Panc1 (cell line): ENCODE results near the gene ATG13.

Experiments
- POLR2AphosphoS5 ChIP-seq: IDR thresholded peaks from 2 replicates; pipeline ENCODE4 v1.6.1; 2012; ENCODE audit warnings: mild to moderate bottlenecking, low read depth, low read length, moderate library complexity
- SIN3A ChIP-seq: IDR thresholded peaks from 2 replicates; pipeline ENCODE4 v1.6.1; 2012; ENCODE audit warnings: low read depth, mild to moderate bottlenecking, low read length, moderate library complexity, borderline replicate concordance; ENCODE audit not compliant: insufficient read depth
- TCF7L2 ChIP-seq: IDR thresholded peaks from 2 replicates; pipeline ENCODE4 v1.6.1; 2011; ENCODE audit warnings: mild to moderate bottlenecking, low read depth, low read length, inconsistent platforms
- TF ChIP-seq, protein P1 (sequence below): fragments of 450-650 bp; IDR thresholded peaks from 2 replicates; pipeline ENCODE4 v1.5.1; 2017; ENCODE audit warnings: mild to moderate bottlenecking
- TF ChIP-seq, protein P2 (sequence below), 2 experiments: IDR thresholded peaks; 2 replicates each; pipeline ENCODE4 v1.6.1; 2011 to 2012; ENCODE audit warnings: low read depth in 2 of 2, control low read depth in 1 of 2, low read length in 1 of 2, mild to moderate bottlenecking in 1 of 2, moderate library complexity in 1 of 2; ENCODE audit not compliant: insufficient read depth in 1 of 2

DNA sequence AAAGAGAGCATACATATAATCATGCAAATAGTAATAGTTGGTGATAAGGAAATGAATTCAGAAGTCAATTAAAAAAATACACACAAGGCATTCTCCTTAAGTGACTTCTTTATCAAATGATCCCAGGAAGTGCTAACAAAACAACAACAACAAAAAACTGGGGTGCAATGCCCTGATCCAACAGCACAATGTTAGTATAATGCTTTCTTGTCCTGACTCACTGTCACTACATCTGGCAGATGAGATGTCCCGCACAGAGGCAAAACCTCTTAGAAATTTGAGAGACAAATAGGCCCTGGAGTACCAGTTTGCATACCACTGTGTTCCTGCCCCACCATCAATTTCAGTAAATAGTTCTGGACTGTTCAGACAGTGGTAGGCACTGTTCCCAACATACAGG lies 12.6 kb upstream of the ATG13 start:
- TF ChIP-seq, protein P1, sequence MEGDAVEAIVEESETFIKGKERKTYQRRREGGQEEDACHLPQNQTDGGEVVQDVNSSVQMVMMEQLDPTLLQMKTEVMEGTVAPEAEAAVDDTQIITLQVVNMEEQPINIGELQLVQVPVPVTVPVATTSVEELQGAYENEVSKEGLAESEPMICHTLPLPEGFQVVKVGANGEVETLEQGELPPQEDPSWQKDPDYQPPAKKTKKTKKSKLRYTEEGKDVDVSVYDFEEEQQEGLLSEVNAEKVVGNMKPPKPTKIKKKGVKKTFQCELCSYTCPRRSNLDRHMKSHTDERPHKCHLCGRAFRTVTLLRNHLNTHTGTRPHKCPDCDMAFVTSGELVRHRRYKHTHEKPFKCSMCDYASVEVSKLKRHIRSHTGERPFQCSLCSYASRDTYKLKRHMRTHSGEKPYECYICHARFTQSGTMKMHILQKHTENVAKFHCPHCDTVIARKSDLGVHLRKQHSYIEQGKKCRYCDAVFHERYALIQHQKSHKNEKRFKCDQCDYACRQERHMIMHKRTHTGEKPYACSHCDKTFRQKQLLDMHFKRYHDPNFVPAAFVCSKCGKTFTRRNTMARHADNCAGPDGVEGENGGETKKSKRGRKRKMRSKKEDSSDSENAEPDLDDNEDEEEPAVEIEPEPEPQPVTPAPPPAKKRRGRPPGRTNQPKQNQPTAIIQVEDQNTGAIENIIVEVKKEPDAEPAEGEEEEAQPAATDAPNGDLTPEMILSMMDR, result no peak
- TF ChIP-seq SIN3A, result no peak
- no peak for TF ChIP-seq POLR2AphosphoS5
- TF ChIP-seq TCF7L2, result no peak
- TF ChIP-seq, protein P2, sequence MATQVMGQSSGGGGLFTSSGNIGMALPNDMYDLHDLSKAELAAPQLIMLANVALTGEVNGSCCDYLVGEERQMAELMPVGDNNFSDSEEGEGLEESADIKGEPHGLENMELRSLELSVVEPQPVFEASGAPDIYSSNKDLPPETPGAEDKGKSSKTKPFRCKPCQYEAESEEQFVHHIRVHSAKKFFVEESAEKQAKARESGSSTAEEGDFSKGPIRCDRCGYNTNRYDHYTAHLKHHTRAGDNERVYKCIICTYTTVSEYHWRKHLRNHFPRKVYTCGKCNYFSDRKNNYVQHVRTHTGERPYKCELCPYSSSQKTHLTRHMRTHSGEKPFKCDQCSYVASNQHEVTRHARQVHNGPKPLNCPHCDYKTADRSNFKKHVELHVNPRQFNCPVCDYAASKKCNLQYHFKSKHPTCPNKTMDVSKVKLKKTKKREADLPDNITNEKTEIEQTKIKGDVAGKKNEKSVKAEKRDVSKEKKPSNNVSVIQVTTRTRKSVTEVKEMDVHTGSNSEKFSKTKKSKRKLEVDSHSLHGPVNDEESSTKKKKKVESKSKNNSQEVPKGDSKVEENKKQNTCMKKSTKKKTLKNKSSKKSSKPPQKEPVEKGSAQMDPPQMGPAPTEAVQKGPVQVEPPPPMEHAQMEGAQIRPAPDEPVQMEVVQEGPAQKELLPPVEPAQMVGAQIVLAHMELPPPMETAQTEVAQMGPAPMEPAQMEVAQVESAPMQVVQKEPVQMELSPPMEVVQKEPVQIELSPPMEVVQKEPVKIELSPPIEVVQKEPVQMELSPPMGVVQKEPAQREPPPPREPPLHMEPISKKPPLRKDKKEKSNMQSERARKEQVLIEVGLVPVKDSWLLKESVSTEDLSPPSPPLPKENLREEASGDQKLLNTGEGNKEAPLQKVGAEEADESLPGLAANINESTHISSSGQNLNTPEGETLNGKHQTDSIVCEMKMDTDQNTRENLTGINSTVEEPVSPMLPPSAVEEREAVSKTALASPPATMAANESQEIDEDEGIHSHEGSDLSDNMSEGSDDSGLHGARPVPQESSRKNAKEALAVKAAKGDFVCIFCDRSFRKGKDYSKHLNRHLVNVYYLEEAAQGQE (IDR thresholded peaks at IDR 0.05; ENCODE audit: insufficient read depth in 1 of 2, low read depth in 2 of 2, low read length in 1 of 2), result no peak
